NCI-H446 treated with DMSO at 0.1 percent for 48 hours (cell line): ENCODE results near the gene S100P.
"Not testable (repeated sequence)": the region's sequence is repeated elsewhere in the genome, so short reads cannot be mapped to it uniquely, and the experiment has no call there.

ENCODE experiments used
- DNase-seq: peaks from one replicate; lab custom pipeline; 2025; lab: John Stamatoyannopoulos, UW

Gene S100P

GRCh38 chr4:6724421-6725111, 30.9 kb downstream of the S100P start:
- no peak for DNase-seq

- not testable (repeated sequence) for DNase-seq
Measured at GRCh38 chr4:6725427-6725961, 31.8 kb downstream of the S100P start.

GRCh38 chr4:6727081-6727942, 33.6 kb downstream of the S100P start:
- DNase-seq, result no peak

- DNase-seq, result no peak
Measured at GRCh38 chr4:6727943-6728250, 34.2 kb downstream of the S100P start.

- DNase-seq, result no peak
Measured at GRCh38 chr4:6728320-6729029, 34.8 kb downstream of the S100P start.

GRCh38 chr4:6730603-6731317, 37.1 kb downstream of the S100P start:
- no peak for DNase-seq

GRCh38 chr4:6731318-6731675, 37.6 kb downstream of the S100P start:
- no peak for DNase-seq

- DNase-seq, result no peak
Measured at GRCh38 chr4:6731780-6732179, 38.1 kb downstream of the S100P start.

- DNase-seq, result no peak
Measured at GRCh38 chr4:6732441-6733357, 39.0 kb downstream of the S100P start.

GRCh38 chr4:6733358-6734164, 39.9 kb downstream of the S100P start:
- no peak for DNase-seq

GRCh38 chr4:6734165-6734786, 40.6 kb downstream of the S100P start:
- DNase-seq, result no peak

GRCh38 chr4:6739920-6740319, 46.2 kb downstream of the S100P start:
- no peak for DNase-seq

GRCh38 chr4:6740347-6740746, 46.7 kb downstream of the S100P start:
- no peak for DNase-seq

- DNase-seq, result no peak
Measured at GRCh38 chr4:6742507-6742906, 48.8 kb downstream of the S100P start.

- no peak for DNase-seq
Measured at GRCh38 chr4:6742989-6743388, 49.3 kb downstream of the S100P start.
